Fibroblast of upper back skin (primary cell): ENCODE data around the gene PGM5.
A peak's percentile ranks its signal among the peaks of the same experiment; 100 is the strongest.
"Not testable (repeated sequence)": the region's sequence is repeated elsewhere in the genome, so short reads cannot be mapped to it uniquely, and the experiment has no call there.

Source experiments
- DNase-seq: peaks from one replicate; pipeline ENCODE4 v3.0.0-alpha.2; 2013

PGM5 gene

DNA sequence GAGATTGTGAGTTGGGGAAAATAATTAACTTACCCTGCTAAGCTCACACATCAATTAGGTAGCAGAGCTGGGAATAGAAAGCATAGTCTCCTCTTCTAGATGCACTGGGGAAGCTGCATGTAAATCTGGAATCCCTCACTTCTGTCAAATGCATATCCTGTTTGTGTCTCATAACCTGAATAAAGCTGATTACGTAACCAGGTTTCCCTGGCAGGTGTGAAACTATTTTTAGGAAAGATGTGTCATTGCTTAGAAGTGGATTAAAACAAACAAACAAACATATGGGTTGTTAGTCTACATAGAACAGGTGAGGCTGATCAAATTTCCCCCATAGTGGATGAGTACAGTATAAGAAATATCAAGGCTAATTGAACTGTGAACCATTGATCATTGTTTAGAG is 27.5 kb downstream of the PGM5 start:
- not testable (repeated sequence) for DNase-seq

DNA sequence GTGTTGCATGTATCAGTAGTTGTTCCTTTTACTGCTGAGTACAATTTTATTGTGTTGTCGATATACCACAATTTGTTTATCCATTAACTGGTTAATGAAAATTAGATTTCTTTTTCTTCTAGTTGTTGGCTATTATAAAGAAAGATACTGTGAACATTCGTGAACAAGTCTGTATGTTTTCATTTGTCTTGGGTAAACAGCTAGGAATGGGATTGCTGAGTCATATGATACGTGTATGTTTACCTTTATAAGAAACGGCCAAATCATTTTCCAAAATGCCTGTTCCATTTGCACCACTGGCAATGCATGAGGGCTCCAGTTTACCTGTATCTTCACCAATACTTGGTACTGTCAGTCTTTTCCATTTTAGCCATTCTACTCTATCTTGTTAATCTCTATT is 33.1 kb downstream of the PGM5 start:
- DNase-seq = not testable (repeated sequence)

DNA sequence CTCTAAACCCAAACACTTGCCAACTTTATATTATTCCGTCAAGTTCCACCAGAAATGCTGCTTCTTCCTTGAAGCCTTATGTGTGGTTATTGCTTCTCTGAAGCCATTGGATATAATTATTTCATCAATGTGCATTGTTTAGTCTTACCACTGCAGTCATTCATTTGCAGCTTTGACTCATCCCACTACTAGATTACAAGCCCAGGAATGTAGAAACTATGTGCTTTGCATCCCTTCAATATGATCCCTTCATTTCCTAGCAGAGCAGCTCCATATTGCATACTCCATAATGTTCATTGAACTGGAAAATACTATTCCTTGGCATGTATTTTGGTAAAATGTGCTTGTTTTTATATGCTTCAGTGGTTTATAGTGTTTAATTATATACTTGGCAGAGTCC is 34.3 kb downstream of the PGM5 start:
- not testable (repeated sequence) for DNase-seq

DNA sequence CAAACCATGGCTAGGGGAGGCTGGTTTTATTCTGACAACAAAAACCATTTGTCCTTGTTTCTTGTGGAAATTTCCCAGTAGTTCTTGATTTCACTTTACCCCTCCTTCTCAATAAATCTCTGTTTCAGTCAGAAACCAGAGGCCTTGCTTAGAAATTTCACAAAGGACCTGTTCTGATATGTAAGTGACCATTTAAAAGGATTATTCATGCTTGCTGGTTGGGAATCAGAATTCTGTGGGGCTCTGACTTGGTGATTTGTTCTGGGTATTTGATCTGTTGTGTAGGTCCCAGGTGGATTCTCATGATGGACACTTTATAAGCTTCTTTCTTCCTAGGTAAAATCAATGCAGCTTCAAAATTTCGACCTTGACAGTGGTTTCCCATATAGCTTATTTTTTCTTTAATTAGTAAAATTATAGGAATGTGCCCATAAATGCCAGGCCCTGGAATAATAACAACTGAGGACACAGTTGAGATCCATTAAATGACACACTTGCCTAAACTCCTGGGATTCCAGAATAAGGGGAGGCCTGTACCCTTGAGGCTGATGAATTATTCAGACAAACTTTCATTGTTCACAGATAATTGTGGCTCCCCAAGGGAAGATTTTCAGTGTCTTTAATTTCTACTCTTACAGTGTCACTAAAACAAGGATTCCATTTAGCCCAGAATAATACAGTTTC is 40.1 kb downstream of the PGM5 start:
- DNase-seq = not testable (repeated sequence)

DNA sequence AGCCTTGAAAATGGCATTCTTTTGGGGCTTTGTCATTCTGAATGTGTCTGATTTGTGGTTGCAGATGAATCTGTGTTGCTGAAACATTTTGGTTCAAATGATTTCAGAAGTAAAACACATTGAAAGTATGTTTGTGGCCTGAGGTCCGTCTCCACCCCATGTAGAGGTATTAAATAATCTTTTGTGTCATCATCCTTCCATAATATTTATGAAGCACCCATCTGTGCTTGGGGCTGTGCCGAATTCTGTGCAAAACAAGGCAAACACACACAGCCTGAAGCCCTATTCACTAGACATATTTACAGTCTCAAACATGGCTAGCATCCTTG is 40.6 kb downstream of the PGM5 start:
- peak; percentile 74 for DNase-seq

DNA sequence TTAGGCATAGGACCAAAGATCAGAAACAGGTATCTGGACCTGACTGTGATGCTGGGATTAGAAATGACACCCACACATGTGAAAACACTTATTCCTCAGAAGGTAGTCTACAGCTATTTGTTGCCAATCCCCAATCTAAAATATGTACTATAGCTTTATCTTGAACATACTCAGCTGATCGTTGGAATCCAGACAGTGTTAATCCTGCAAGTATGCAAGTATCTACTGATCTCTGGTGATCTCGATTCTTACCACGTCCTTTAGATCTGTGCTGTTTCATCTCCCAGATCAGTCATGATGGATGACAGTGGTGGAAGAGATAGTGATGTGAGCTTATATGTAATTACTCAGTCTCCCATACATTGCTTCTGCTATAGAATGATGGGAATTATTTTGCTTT is 41.4 kb downstream of the PGM5 start:
- peak; percentile 4 for DNase-seq

DNA sequence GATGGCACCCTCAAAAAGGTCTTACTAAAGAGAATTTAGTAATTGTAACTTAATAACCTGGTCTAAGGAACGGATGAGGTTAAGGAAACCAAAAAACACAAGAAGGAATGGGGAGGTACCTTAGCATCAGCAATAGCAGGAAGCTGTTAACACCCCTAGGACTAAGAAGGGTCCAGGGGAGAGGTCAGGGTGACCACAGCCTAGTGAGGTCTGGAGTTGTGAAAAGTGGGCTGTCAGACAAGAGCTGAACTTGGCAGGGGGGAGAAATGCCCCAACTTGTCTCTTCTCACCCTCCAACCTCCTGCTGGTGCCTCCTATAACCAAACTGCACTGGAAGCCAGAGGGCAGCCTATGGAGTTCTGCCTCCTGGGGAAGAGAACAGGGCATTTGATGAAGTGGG is 41.9 kb downstream of the PGM5 start:
- not testable (repeated sequence) for DNase-seq

DNA sequence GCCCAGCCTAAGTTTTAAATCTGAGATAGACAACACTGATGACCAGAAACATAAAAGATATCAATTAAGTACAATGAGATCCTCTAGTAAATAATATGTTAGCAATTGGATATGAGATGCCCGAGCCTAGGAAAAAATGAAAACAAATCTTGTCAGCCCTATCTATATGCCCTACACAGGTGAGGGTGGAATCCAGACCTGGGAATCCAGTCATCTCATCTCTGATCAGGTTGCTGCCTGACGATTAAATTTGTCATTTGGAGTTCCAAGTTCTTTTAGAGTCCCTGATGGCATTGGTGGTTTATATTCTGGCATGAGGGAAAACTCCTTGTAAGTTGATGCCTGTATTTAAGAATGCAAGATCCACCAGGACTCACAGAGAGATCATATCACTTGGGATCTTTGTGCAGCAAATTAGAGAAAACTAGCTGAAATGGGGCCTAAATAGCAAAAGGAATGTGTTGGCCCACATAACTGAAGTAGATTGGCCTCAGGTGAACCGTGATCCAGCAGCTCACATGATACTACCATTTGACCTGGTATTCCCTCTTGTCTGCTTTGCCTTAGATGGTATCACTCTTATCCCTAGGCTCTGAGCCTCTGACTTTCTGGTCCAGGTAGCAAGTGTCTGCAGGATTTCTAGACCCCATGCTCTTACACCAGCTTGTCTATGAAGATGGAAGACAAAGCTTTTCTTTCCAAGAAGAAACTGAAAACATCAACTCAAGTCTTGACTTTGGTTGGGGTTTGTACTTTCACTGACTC is 48.2 kb downstream of the PGM5 start:
- not testable (repeated sequence) for DNase-seq

DNA sequence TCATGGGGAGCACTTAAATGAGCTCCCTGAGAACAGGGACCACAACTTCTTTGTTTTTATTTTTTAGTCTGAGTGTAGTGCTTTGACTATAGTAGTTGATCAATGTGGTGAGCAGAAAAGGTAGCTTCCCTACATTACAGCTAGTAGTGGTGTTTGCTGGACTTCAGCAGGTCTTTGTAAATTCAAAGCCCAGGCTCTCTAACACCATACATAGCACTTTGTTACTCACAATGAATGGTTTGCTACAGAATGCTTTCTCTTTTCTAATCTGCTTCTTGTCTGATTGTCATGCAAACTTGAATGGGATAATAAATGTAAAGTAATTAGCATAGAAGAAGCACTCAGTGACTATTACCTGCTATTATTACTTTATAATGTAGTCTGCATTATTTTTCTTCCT is 55.5 kb downstream of the PGM5 start:
- not testable (repeated sequence) for DNase-seq

DNA sequence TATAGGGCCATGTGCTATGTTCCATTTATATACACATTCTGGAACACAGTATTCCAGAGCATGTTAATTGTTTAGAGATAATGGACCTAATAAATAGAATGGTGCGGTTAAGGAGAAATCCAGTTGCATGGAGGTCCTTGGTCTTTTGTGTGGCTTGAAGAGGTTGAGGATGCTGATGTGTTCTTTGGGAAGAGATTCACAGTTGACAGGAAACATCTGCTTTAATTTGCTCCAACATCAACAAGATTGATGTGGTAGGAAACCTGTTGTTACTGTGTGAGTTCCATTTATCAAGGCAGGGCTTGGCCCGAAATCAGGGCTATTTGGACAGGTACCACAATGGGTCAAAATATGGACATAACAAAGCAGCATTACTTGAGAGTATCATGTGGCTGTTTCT is 56.3 kb downstream of the PGM5 start:
- not testable (repeated sequence) for DNase-seq

DNA sequence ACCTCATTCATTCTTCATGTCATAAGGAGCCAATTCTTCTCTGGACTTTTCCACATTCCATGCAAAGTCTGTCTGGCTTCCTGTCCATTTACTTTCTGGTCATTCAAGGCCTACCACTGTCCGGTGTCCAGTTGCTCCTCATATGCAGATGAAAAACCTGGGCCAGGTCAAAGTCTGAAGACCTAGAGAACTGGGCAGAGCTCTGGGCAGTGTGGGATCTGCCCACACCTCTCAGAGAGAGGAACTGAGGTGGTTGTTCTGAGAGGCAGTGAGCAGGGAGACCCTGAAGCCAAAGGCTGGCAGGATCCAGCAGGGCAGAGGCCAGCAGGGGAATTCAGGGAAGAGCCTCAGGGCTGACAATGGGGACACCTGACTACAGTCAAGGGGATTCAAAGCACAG is 58.7 kb downstream of the PGM5 start:
- DNase-seq = not testable (repeated sequence)

DNA sequence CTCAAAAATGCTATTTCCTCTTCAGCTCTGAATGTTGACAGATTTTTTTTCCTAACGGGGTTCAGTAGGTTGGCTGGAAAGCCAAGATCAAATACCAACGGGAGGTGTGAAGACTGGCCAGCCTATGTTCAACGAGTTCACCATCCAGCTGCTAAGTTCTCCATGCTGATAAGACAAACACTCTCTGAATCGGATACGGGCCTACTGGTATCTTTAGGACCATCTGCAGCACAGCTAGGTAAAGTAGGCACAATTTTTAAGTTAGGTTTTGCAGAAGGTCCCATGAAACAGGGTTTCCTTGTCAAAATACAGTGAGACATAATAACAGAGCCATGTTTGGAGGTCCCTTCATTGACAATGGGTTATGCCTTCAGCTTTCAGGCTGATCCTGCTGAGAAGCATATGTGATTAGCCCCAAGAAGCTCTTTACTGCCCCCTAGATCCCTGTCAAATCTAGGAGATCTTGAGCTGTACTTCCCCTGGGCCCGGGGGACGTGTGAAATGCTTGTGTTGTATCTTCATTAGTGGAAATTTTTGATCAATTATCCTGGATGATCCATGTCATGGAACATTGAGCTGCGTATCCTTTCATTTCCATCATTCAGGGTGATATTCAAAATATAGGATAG is 60.6 kb downstream of the PGM5 start:
- DNase-seq = no peak

DNA sequence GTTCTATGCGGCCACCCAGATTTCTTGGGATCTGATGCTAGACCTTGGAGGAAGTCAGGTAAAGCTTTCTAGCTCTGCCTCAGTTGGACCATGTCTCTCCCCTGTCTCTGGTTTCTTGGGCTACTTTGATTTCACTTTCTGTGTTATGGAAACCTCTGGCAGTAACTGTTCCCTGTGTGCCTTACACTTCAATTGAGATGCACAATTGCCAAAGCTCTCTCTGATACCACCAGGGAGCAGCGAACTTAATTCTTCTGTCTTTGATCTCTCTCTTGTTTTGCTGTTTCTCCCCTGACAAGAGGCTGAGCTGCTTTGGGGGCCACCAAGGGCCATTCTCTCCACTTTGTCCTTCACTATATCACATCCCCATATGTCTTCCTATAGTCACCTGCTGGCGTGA is 61.4 kb downstream of the PGM5 start:
- no peak for DNase-seq

DNA sequence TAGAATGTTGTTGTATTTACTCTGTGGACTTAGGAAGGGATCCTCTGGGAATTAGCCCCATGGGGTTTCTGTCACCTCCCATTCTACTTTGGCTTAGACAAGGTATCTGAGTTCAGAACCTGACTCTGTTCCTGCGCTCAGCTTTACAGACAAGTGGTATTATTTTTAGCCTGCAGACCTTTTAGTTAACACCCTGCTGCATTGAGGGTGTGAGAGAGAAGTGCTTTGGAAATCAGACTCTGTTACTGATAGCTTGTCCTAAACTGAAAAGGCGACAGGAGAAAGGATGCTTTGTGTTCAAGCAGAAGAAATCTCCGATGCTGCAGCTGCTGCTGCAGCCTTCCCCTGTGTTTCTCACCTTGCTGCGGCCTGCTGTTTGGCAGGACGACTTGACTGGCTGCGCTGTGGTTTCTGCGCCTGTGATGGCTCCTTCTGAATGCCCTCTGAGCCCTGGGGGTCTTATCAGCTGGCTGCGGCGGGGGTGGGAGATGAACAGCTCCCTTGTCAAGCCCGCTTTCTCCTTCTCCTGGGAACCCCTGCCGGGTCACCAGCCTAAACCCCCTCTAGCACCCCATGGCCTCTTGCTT is 61.9 kb downstream of the PGM5 start:
- no peak for DNase-seq

DNA sequence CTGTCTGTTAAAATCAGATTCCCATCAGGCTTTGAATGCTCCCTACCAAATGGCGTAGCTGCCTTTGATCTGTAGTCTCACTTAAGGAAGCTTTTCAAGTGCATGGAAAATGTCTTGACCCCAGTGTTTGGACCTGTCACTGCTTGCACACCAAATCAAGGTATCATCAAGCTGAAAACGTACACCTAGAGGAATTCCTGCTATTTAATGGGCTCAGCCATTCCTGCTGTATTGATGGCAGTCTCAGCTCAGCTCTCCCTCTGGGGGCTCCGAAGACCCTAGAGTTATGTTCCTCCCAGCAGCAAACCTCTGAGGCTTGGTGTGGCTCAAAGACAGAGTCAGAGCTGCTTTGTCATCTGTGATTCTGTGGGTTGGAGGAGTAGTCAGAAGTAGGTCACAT is 63.5 kb downstream of the PGM5 start:
- DNase-seq = no peak

DNA sequence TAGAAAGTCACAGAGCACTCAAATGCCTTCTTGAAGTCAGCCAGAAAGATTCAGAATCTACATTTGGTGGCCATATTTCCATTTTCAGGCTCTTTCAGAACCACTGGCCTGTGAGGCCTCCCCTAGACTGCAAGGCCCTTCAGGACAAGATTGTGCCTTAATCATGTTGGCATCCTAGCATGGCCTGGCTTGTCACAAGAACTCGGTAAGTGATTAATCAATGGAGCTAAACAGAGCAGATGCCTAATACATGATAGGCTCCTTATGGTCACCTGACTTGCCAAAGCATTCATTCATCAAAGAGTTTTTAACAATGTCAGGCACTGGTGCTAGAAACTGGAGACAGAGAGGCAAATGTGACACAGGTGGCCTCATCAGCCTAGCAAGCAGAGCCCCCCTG is 70.3 kb downstream of the PGM5 start:
- DNase-seq = no peak

DNA sequence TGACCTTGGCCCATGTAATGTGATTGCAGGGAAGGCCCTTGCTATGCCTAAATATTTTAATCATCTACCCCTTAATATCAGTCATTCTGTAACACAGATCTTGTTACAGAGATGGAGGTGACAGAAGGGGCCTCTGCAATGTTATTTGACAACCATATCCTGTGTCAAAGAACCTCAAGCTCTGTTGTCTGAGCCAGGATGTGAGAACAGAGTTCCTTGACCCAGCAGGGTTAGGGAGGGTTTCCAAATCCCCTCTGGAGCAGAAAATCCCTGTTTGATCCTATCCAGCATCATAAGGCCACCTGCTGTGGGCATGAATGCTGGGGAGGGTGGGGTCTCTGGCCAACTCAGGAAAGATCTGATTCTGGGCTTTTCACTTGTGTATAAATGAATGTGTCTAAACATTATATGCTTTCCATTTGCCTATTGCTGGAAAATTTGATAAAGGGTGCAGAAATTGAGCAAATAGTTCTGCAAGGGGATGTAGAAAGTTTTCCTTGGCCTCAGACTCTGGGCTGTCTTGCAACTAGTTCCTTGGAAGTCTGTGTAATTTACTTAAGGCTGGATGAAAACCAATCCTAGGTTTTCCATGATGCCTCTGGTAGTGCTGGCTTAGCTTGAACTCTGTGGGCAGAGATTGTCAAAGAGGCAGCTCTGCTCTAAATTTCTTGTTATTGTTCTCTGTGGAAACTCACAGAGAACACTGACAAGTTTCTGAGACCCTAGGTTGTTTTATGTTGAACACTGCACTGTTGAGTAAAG is 71.0 kb downstream of the PGM5 start:
- DNase-seq = no peak

DNA sequence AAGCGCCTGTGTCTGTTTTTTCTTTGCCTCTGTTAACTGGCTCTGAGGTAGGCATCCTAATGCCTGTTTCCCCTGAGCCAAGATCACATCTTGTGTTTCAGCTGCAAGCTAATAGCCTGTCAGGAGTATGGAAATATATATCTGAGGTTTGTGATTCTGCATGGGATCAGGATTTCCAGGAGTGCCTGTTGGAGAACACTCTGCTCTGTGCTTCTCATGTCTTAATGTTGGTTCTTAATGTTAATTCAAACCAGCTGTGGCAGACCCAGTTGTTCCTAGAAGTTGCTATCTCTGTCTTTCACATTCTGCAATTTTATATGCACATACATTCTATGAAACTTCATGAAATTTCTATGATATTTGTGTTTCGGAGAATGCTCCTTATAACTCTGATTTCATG is 72.1 kb downstream of the PGM5 start:
- DNase-seq = no peak

DNA sequence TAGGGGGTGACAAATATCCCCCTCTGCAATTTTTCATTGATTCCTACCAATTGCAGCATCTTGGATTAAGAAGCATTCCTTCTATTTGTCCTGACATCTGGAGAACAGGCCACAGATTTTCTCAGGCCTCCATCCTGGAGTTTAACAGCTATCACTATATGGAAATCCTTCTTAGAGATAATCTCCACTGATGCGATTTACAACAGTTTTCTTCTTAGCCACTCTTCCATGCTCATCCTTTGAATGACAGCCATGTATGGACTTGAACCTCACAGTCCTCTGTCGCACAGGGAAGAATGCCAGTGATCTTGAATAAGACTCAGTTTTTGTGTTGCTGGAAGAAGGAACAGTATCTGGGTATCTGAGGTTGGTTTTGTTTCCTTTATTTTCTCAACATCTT is 73.2 kb downstream of the PGM5 start:
- DNase-seq = no peak

DNA sequence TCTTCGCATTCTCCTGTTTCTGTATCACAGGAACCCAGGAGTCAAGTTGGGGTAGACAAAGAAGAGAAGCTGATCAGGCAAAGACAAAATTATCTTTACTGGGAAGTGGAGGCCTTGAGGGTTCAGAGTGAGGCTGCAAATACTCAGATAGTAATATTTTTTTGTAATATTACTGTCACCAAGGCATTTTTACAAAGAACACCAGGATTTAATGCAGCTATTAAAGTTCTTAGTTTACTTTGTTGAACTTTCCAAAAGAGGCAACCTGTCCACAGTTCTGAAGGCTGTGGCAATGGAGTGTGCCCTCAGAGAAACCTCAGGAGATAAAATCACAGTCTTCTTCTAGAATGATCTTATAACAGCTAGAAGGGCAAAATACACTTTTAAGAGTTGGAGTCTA is 74.9 kb downstream of the PGM5 start:
- DNase-seq = no peak

DNA sequence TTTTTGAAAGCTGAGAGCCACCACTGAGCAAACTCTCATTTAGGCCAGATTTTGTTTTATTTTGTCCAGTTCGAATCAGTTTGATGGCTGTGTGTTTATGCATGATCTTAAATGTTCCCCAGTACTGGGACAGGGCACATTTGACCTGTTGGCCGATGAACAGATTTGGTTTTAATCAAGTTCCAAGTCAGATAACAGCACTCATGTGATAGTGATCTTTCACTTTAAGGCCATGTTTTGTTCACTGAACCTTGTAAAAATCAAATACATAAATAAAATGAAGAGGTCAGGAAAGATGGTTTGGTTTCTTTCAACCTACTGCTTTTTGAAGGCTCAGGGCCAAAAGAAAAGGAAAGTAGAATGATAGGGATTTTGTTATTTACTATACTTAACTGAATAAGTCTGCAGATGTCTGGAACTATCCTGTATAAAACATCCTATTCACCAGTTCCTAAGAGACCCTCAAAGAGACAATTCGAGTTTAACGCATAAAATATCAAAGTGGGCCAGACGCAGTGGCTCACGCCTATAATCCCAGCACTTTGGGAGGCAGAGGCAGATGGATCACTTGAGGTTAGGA is 77.2 kb downstream of the PGM5 start:
- DNase-seq = no peak

DNA sequence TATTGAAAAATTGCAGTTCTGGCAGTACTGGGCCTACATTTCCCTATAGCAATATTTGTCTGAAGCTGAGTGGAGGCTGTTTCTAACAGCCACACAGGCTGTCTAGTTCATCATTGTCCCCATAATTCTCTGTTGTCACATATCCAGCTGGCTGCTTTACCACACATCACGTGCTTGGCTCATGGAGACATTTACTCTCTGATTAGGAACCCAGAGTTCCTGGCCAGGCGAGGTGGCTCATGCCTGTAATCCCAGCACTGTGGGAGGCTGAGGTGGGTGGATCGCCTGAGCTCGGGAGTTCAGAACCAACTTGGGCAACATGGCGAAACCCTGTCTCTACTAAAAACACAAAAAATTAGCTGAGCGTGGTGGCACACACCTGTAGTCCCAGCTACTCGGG is 81.4 kb downstream of the PGM5 start:
- DNase-seq = no peak

DNA sequence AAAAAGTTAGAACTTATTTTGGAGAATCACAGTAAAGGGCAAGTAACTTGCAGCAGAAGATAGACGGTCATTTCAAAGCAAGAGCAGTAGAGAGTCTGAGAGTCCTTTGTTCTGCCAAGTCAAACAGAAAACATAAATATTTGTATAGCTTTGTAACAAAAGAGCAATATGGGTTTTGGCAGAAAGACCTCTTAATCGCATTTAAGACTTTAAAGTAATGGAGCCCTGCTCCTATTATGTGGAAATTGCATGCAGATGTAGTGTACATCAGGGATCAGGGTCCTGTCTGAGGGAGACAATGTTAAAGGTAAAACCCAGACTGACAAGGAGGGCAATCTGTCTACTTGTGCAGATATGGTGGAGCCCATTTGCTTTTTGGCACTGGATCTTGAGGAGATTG is 87.2 kb downstream of the PGM5 start:
- no peak for DNase-seq
